Regular cardiac myocyte (primary cell): Measurements from ENCODE around the gene CPO. TPM values are rescaled to one million over a fixed set of nuclear protein-coding genes. Genes with fewer than 3 reads are reported as not detected.

Experiments
- total RNA-seq: library from RNA; depleted of rRNA; stranded (reverse); fragments of >200 nt; gene quantifications from 2 replicates; pipeline ENCODE4 v1.2.3, GENCODE V29; 2014

The CPO gene
- under 0.01 TPM in 1 of 2 replicates, not detected in the other for total RNA-seq

GRCh38 chr2:206939340-206939739 lies at the start of gene CPO:
Gene CPO, plus strand, starts transcription at chr2:206939518. Its CDS starts 82 bp downstream, at chr2:206939600.

Other genes starting within 250 kb of the CPO start
- gene DYTN, start 221.1 kb upstream of the CPO start, total RNA-seq: not detected in 2 replicates
- gene MDH1B, start 174.2 kb upstream of the CPO start, total RNA-seq: 0.38 and 0.56 TPM in 2 replicates
- 50.5 and 56.4 TPM in 2 replicates for gene FASTKD2, start 173.9 kb upstream of the CPO start, total RNA-seq
- gene KLF7, start 226.4 kb downstream of the CPO start, total RNA-seq: 13.6 and 18.6 TPM in 2 replicates